Epithelial cell of esophagus (primary cell): Measurements from ENCODE around the gene TNFAIP6.

ENCODE experiments used
- DNase-seq: peaks from one replicate; pipeline ENCODE4 v3.0.0; 2010; ENCODE audit warnings: low read depth
- H3K4me3 ChIP-seq: 2 replicates; pipeline ENCODE4 v1.5.1; 2011; ENCODE audit warnings: mild to moderate bottlenecking, low read length, control low read depth
- TF ChIP-seq, protein P1 (sequence below): IDR thresholded peaks from 2 replicates; pipeline ENCODE4 v1.5.1; 2011; ENCODE audit warnings: low read depth, mild to moderate bottlenecking, low read length, control low read depth, inconsistent platforms; ENCODE audit not compliant: insufficient read depth; ENCODE audit errors: missing control alignments

The TNFAIP6 gene

DNA sequence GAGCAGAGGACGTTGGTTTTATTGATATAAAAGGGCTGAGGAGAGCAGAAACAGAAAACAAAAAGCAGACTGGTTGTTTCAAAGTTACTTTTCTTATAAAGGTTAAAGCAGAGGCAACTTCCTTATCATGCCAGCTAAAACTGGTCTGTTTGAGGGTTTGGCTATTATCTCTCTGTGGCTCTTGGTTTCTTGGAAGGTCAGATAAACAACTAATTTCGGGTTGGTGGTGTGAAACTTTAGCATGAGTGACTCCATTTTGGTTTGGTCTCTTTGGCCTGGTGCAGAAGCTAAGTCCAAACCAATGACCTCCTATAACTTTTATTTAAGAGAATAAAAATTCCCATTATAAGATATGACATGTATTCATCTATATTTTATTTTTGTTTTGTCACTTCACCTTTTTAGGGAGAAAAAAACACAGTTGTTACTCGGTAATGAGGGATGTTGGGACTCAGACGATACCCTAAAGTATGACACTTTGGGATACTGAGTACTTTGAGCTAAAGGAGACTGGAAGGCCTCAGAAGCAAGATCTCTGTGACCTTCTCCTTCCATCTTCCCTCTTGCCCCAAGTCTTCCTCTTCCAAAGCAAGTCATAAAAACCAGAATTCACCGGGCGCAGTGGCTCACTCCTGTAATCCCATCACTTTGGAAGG is 23.3 kb downstream of the TNFAIP6 start:
- no peak for DNase-seq
- TF ChIP-seq, protein P1, sequence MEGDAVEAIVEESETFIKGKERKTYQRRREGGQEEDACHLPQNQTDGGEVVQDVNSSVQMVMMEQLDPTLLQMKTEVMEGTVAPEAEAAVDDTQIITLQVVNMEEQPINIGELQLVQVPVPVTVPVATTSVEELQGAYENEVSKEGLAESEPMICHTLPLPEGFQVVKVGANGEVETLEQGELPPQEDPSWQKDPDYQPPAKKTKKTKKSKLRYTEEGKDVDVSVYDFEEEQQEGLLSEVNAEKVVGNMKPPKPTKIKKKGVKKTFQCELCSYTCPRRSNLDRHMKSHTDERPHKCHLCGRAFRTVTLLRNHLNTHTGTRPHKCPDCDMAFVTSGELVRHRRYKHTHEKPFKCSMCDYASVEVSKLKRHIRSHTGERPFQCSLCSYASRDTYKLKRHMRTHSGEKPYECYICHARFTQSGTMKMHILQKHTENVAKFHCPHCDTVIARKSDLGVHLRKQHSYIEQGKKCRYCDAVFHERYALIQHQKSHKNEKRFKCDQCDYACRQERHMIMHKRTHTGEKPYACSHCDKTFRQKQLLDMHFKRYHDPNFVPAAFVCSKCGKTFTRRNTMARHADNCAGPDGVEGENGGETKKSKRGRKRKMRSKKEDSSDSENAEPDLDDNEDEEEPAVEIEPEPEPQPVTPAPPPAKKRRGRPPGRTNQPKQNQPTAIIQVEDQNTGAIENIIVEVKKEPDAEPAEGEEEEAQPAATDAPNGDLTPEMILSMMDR: no peak
- H3K4me3 ChIP-seq: no peak overlapping the region

DNA sequence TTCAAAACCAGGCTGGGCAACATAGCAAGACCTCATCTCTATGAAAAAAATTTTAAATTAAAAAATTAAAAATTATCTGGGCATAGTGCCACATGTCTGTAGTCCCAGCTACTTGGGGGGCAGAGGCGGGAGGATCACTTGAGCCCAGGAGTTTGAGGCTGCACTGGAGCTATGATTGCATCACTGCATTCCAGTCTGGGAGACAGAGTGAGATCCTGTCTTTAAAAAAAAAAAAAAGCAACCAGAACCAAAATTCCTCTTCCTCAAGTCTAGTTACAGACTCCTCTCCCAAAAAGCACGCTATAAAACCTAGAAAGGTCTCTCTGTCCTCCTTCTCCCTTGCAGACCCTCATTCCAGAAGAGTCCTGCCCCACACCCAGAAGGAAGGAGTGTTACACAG is 23.9 kb downstream of the TNFAIP6 start:
- TF ChIP-seq, protein P1: no peak
- H3K4me3 ChIP-seq: no peak overlapping the region
- peak; percentile 11 for DNase-seq

DNA sequence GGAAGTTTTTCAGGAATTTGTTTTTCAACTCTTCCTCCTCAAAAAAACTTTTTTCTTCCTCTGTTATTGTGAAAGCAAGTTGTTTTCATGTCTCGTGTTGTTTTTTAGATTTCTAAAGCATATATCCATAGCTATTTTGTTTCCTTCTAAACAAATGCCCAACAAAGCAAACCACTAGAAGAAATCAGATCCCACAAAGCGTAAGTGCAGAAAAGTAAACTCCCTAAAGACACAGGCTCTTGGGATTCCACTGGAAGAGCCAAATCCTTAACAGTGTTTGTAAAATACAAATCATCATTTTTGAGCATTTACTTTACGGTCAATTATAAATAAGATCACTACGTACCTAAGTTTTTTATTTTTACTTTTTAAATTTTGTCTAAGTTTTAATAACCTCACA is 30.6 kb downstream of the TNFAIP6 start:
- no peak overlapping the region for H3K4me3 ChIP-seq
- TF ChIP-seq, protein P1: no peak
- DNase-seq: no peak

DNA sequence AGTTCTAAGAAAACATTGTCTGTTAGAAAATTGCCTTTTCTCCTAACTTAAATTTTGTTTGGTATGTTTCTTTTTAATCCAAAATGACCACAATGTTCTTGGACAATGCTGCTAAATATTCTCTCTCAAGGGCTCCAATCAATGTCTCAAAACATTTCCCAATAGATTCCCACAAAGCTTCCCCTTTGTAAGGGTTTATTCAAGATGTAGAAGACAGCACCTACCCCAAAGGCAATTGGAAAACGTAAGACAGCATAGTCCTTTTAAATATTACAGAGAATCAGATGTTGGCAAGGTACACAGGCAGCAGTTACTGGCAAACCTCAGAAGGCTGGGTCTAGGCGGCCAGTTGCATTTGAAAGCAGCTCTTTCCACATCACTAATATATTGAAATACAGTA is 34.0 kb downstream of the TNFAIP6 start:
- TF ChIP-seq, protein P1: no peak

DNA sequence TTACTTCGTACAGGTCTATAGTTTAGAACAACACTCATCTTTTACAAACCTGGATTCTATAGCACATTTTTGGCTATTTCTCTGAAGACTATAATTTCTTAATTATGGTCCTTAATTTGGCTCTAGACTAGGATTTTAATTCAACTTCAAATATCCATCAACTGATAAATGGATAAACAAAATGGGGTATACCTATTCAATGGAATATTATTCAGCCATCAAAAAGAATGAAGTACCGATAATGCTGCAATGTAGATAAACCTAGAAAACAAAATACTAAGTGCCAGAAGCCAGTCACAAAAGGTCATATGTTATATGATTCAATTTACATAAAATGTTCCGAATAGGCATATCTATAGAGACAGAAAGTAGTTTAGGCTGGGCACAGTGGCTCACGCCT is 37.1 kb downstream of the TNFAIP6 start:
- no peak overlapping the region for H3K4me3 ChIP-seq
- TF ChIP-seq, protein P1: no peak
- DNase-seq: no peak

More for the DNA sequence above, 34.0 kb downstream of the TNFAIP6 start:
- DNase-seq: no peak
- H3K4me3 ChIP-seq: no peak overlapping the region

DNA sequence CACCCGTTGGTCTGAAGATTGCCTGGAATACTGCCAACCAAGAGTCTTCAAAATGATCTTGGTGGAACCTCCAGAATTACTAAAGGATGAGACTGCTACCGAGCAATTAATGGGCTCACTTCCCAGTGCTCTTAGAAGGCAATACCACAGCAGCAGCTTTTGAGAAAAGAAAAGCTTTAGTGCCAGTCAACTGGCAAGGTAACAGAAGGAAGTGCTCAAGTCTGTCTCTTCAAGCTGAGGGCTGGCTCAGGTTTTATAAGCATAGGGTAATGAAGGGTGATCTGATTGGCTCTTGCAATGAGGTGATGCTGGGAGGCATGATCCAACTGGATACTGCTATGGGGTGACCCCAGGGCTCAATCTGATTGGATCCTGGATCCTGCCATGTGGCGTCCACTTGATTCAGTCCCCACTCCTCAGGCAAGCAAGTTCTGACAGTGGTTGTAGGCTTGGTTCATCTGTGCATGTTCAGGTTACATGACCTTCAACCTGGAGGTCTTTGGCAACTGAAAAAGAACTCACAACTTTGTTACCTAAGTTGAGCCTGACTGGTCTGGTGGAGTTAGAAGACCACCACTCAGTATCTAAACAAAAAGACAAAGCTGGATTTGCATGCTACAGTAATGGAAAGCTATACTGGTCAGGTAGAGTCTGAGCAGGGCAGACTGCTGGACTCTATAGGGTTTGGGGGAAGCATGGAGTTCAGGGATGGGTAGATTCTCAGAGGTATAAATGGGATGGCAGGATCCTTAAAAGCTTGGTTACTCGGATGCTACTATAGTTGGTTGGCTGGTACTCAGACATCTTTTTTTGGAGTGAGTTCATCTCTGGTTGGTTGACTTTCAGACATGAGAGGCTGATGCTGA is 38.4 kb downstream of the TNFAIP6 start:
- TF ChIP-seq, protein P1: no peak
- no peak overlapping the region for H3K4me3 ChIP-seq
- no peak for DNase-seq
